Smooth muscle cell of the coronary artery (primary cell): ENCODE measurements around the gene GTPBP3. TPM values are rescaled to one million over a fixed set of nuclear protein-coding genes. Genes with fewer than 3 reads are reported as not detected.

Source experiments
- total RNA-seq: library from RNA; depleted of rRNA; stranded (reverse); fragments of >200 nt; gene quantifications from 2 replicates; pipeline ENCODE4 v1.2.3, GENCODE V29; 2014; ENCODE audit warnings: low replicate concordance

The GTPBP3 gene
- 7.6 and 13.2 TPM in 2 replicates for total RNA-seq

GRCh38 chr19:17336872-17337674 is at the start of gene GTPBP3:
Gene GTPBP3 (plus strand): TSS chr19:17337553. CDS start chr19:17337612, 59 bp downstream.

GRCh38 chr19:17303167-17303939 is 34.0 kb upstream of the GTPBP3 start, which contains the start of gene ABHD8:
Gene ABHD8 (minus strand): TSS chr19:17303425. CDS start chr19:17301616, 1,809 bp downstream.

GRCh38 chr19:17305517-17306284 is 31.7 kb upstream of the GTPBP3 start, which contains the start of gene MRPL34:
Gene MRPL34 (plus strand): TSS chr19:17305872. CDS start chr19:17305893, 21 bp downstream.

GRCh38 chr19:17309198-17309964 is 28.0 kb upstream of the GTPBP3 start, which contains the start of gene DDA1:
Gene DDA1 (plus strand): TSS chr19:17309563. CDS start chr19:17309655, 92 bp downstream.

GRCh38 chr19:17334414-17335409 is 2.6 kb upstream of the GTPBP3 start, which contains the start of gene ANO8:
Gene ANO8 (minus strand): TSS chr19:17334855. CDS start chr19:17334670, 185 bp downstream.

GRCh38 chr19:17376935-17377600 is 39.7 kb downstream of the GTPBP3 start, which contains the start of gene PLVAP:
Gene PLVAP (minus strand): TSS chr19:17377342. CDS start chr19:17377288, 54 bp downstream.

Other genes starting within 250 kb of the GTPBP3 start
- 29.6 and 48.1 TPM in 2 replicates for gene USE1, start 122.2 kb upstream of the GTPBP3 start, total RNA-seq
- gene OCEL1, start 111.3 kb upstream of the GTPBP3 start, total RNA-seq: 0.94 and 4.0 TPM in 2 replicates
- gene NR2F6, start 91.6 kb upstream of the GTPBP3 start, total RNA-seq: 17.8 and 50.4 TPM in 2 replicates
- gene USHBP1, start 72.8 kb upstream of the GTPBP3 start, total RNA-seq: 1.1 TPM in 1 of 2 replicates, not detected in the other
- gene BABAM1, start 70.1 kb upstream of the GTPBP3 start, total RNA-seq: 96.8 and 107 TPM in 2 replicates
- 0.12 and 0.38 TPM in 2 replicates for gene ANKLE1, start 55.7 kb upstream of the GTPBP3 start, total RNA-seq
- 5.3 and 7.5 TPM in 2 replicates for gene ABHD8, start 34.1 kb upstream of the GTPBP3 start, total RNA-seq
- 17.9 and 27.8 TPM in 2 replicates for gene MRPL34, start 31.7 kb upstream of the GTPBP3 start, total RNA-seq
- 8.4 and 34.8 TPM in 2 replicates for gene DDA1, start 28.0 kb upstream of the GTPBP3 start, total RNA-seq
- 3.3 and 4.8 TPM in 2 replicates for gene ANO8, start 2.7 kb upstream of the GTPBP3 start, total RNA-seq
- gene PLVAP, start 39.8 kb downstream of the GTPBP3 start, total RNA-seq: 0.08 and 1.1 TPM in 2 replicates
- not detected in 2 replicates for gene CCDC194, start 56.6 kb downstream of the GTPBP3 start, total RNA-seq
- gene BST2, start 68.1 kb downstream of the GTPBP3 start, total RNA-seq: 7.7 and 9.0 TPM in 2 replicates
- gene MVB12A, start 82.5 kb downstream of the GTPBP3 start, total RNA-seq: 10.4 and 36.0 TPM in 2 replicates
- under 0.01 and 0.12 TPM in 2 replicates for gene TMEM221, start 111.1 kb downstream of the GTPBP3 start, total RNA-seq
- gene NXNL1, start 123.4 kb downstream of the GTPBP3 start, total RNA-seq: not detected in 2 replicates
- gene SLC27A1, start 133.0 kb downstream of the GTPBP3 start, total RNA-seq: 11.7 and 59.9 TPM in 2 replicates
- 26.0 and 53.5 TPM in 2 replicates for gene PGLS, start 174.1 kb downstream of the GTPBP3 start, total RNA-seq
- gene COLGALT1, start 218.1 kb downstream of the GTPBP3 start, total RNA-seq: 74.5 and 132 TPM in 2 replicates